MCF 10A (cell line): Measurements from ENCODE around the gene BARX2. TPM values are rescaled to one million over a fixed set of nuclear protein-coding genes. Genes with fewer than 3 reads are reported as not detected.

Experiments used
- BruUV-seq: library from RNA; stranded (reverse); fragments of 400-500 nt; replicated peaks from 2 replicates; lab custom pipeline; 2021; lab: Mats Ljungman, UMichigan
- CTCF ChIA-PET: fragments of 300-600 bp; sonication (Branson Sonifier 250); formaldehyde crosslinking; extraction: SDS; loops from one replicate; lab custom pipeline; 2021; ENCODE audit warnings: antibody characterized with exemption, inconsistent platforms; lab: Yijun Ruan, JAX
- POLR2A ChIA-PET: fragments of 300-600, 350-650 bp; sonication (Branson Sonifier 250); formaldehyde crosslinking; extraction: SDS; loops from one replicate; lab custom pipeline; 2020; ENCODE audit warnings: antibody characterized with exemption, inconsistent platforms; lab: Yijun Ruan, JAX
- DNase-seq: peaks from one replicate; pipeline ENCODE4 v3.0.0-alpha.2; 2018; ENCODE audit not compliant: unreplicated experiment
- H3K27ac Mint-ChIP-seq: one replicate; pipeline ENCODE4 v1.8.0; 2022; ENCODE audit warnings: mild to moderate bottlenecking, low read depth, mixed read lengths; ENCODE audit not compliant: unreplicated experiment
- H3K27me3 Mint-ChIP-seq: one replicate; pipeline ENCODE4 v1.8.0; 2022; ENCODE audit warnings: mixed read lengths; ENCODE audit not compliant: insufficient read depth, unreplicated experiment
- H3K36me3 Mint-ChIP-seq: one replicate; pipeline ENCODE4 v1.8.0; 2022; ENCODE audit warnings: mild to moderate bottlenecking, moderate library complexity, mixed read lengths; ENCODE audit not compliant: insufficient read depth, unreplicated experiment
- H3K4me1 Mint-ChIP-seq: one replicate; pipeline ENCODE4 v1.8.0; 2022; ENCODE audit warnings: mixed read lengths; ENCODE audit not compliant: insufficient read depth, unreplicated experiment
- H3K4me3 Mint-ChIP-seq: one replicate; pipeline ENCODE4 v1.8.0; 2022; ENCODE audit warnings: mild to moderate bottlenecking, moderate library complexity, mixed read lengths; ENCODE audit not compliant: unreplicated experiment
- H3K9me3 Mint-ChIP-seq: one replicate; pipeline ENCODE4 v1.8.0; 2022; ENCODE audit warnings: mixed read lengths; ENCODE audit not compliant: unreplicated experiment
- CTCF ChIP-seq: fragments of 200-600 bp; IDR thresholded peaks from one replicate; pipeline ENCODE4 v1.8.0; 2022; ENCODE audit warnings: antibody characterized with exemption, mild to moderate bottlenecking; ENCODE audit not compliant: unreplicated experiment
- intact Hi-C: fragments of 100-400 bp; cut with micrococcal nuclease; formaldehyde crosslinking; loops from 2 replicates; pipeline ENCODE4 v1.14.1; 2022
- total RNA-seq: library from RNA; stranded (reverse); gene quantifications from 2 replicates; pipeline ENCODE4 v1.2.3, GENCODE V29; 2022

Gene BARX2
- total RNA-seq, 1 experiment from 2014 or later: not detected

GRCh38 chr11:129427816-129428406 is 52.3 kb downstream of the BARX2 start:
- no peaks in the 10 kb centered on the region for H3K4me1 Mint-ChIP-seq
- TF ChIP-seq CTCF: no peak
- no TSS peak for BruUV-seq
- no peaks in the 10 kb centered on the region for H3K9me3 Mint-ChIP-seq
- H3K4me3 Mint-ChIP-seq: no peak overlapping the region
- no peak overlapping the region for H3K27ac Mint-ChIP-seq
- no peaks in the 10 kb centered on the region for H3K36me3 Mint-ChIP-seq
- intact Hi-C loops: no loop called here
- peaks cover 29% of the 10 kb centered on the region for H3K27me3 Mint-ChIP-seq
- CTCF ChIA-PET: interaction anchor here (0.9 to 1.0 kb wide), 2 partner anchors 52 to 100 kb away, joined by 3 to 5 read pairs; partner anchors contain the start of gene BARX2
- POLR2A ChIA-PET: no interaction called here
- DNase-seq: no peak

GRCh38 chr11:129428557-129428956 is 52.9 kb downstream of the BARX2 start:
- Mint-ChIP-seq H3K27me3 (peaks cover 26% of the 10 kb centered on the region), H3K4me3 (no peak overlapping the region), H3K27ac (no peak overlapping the region), H3K9me3 (no peaks in the 10 kb centered on the region), H3K4me1 (no peaks in the 10 kb centered on the region), H3K36me3 (no peaks in the 10 kb centered on the region)
- ChIA-PET CTCF (interaction anchor here (0.9 to 1.0 kb wide), 2 partner anchors 53 to 99 kb away, joined by 3 to 5 read pairs; partner anchors contain the start of gene BARX2), POLR2A (no interaction called here)
- no peak for TF ChIP-seq CTCF
- DNase-seq: no peak
- intact Hi-C loops: no loop called here
- BruUV-seq: no TSS peak

GRCh38 chr11:129434641-129435498 is 59.2 kb downstream of the BARX2 start:
- no peak for TF ChIP-seq CTCF
- Mint-ChIP-seq H3K4me3 (no peak overlapping the region), H3K4me1 (peaks cover 2% of the 10 kb centered on the region), H3K27ac (no peak overlapping the region), H3K27me3 (no peaks in the 10 kb centered on the region), H3K36me3 (no peaks in the 10 kb centered on the region), H3K9me3 (no peaks in the 10 kb centered on the region)
- POLR2A ChIA-PET: interaction anchor here (0.6 to 1.4 kb wide), 4 partner anchors 10 to 1814 kb away, joined by 3 to 7 read pairs (median 3); no protein-coding TSS in a partner anchor
- BruUV-seq: no TSS peak
- intact Hi-C loops: no loop called here
- no peak for DNase-seq
- CTCF ChIA-PET: interaction anchor here (0.7 kb wide), 1 partner anchor 1465 kb away, joined by 3 read pairs; no protein-coding TSS in a partner anchor
